ENCODE measurements around the gene NQO1.
"Not testable (repeated sequence)": the region's sequence is repeated elsewhere in the genome, so short reads cannot be mapped to it uniquely, and the experiment has no call there.

Gene NQO1

GRCh38 chr16:69726313-69727060 is at the start of gene NQO1:
TSS of gene NQO1 (minus strand) at chr16:69726560. CDS start at chr16:69726439, 121 bp downstream.
- DNase-seq (ENCODE audit: low read depth), result peak; percentile 100

GRCh38 chr16:69775563-69775962 is 49.2 kb upstream of the NQO1 start:
- no peak for DNase-seq (ENCODE audit: low read depth)

GRCh38 chr16:69773260-69773947 is 47.0 kb upstream of the NQO1 start:
- no peak for DNase-seq (ENCODE audit: low read depth)

- no peak for DNase-seq (ENCODE audit: low read depth)
Measured at GRCh38 chr16:69771651-69771967, 45.2 kb upstream of the NQO1 start.

GRCh38 chr16:69769404-69769803 is 43.0 kb upstream of the NQO1 start:
- DNase-seq (ENCODE audit: low read depth), result no peak

- no peak for DNase-seq (ENCODE audit: low read depth)
Measured at GRCh38 chr16:69768666-69769065, 42.3 kb upstream of the NQO1 start.

GRCh38 chr16:69767459-69768229 is 41.3 kb upstream of the NQO1 start:
- no peak for DNase-seq (ENCODE audit: low read depth)

GRCh38 chr16:69763599-69763942 is 37.2 kb upstream of the NQO1 start:
- DNase-seq (ENCODE audit: low read depth), result peak; percentile 7

GRCh38 chr16:69762814-69763598 is 36.6 kb upstream of the NQO1 start:
- DNase-seq (ENCODE audit: low read depth), result peak; percentile 46

GRCh38 chr16:69761983-69762813 is 35.8 kb upstream of the NQO1 start, which contains the start of gene WWP2:
TSS of gene WWP2 (plus strand) at chr16:69762332. CDS start at chr16:69787011, 24,679 bp downstream.
- DNase-seq (ENCODE audit: low read depth), result peak; percentile 68

- not testable (repeated sequence) for DNase-seq (ENCODE audit: low read depth)
Measured at GRCh38 chr16:69757375-69757774, 31.0 kb upstream of the NQO1 start.

- no peak for DNase-seq (ENCODE audit: low read depth)
Measured at GRCh38 chr16:69756705-69757104, 30.3 kb upstream of the NQO1 start.

GRCh38 chr16:69754469-69755310 is 28.3 kb upstream of the NQO1 start, which contains the start of gene NOB1:
TSS of gene NOB1 (minus strand) at chr16:69754926. CDS start at chr16:69754910, 16 bp downstream.
- peak; percentile 97 for DNase-seq (ENCODE audit: low read depth)

- DNase-seq (ENCODE audit: low read depth), result no peak
Measured at GRCh38 chr16:69754143-69754468, 27.7 kb upstream of the NQO1 start.

- DNase-seq (ENCODE audit: low read depth), result no peak
Measured at GRCh38 chr16:69748694-69749345, 22.5 kb upstream of the NQO1 start.

- no peak for DNase-seq (ENCODE audit: low read depth)
Measured at GRCh38 chr16:69747115-69747514, 20.8 kb upstream of the NQO1 start.

GRCh38 chr16:69745959-69746358 is 19.6 kb upstream of the NQO1 start:
- no peak for DNase-seq (ENCODE audit: low read depth)

GRCh38 chr16:69745232-69745612 is 18.9 kb upstream of the NQO1 start:
- no peak for DNase-seq (ENCODE audit: low read depth)

- DNase-seq (ENCODE audit: low read depth), result no peak
Measured at GRCh38 chr16:69744363-69745231, 18.2 kb upstream of the NQO1 start.
